Ovary (tissue), 9 donors: ENCODE results near the gene RPL21. TPM values are rescaled to one million over a fixed set of nuclear protein-coding genes. Genes with fewer than 3 reads are reported as not detected.
"Not testable (repeated sequence)": the region's sequence is repeated elsewhere in the genome, so short reads cannot be mapped to it uniquely, and the experiment has no call there.

Source experiments
- DNase-seq, 5 donors: peaks; one replicate each; pipeline ENCODE4 v3.0.0-alpha.2; 2019 to 2020
- H3K27ac ChIP-seq, 2 donors: fragments of 200-600 bp; one replicate each; pipeline versions ENCODE4 v1.5.1 to v1.8.0; 2019 to 2022
- H3K27me3 ChIP-seq: fragments of 200-600 bp; one replicate; pipeline ENCODE4 v1.8.0; 2022
- H3K36me3 ChIP-seq: fragments of 200-600 bp; sonication (generic); one replicate; pipeline ENCODE4 v1.5.1; 2019
- H3K4me1 ChIP-seq: one replicate; pipeline ENCODE4 v1.8.1; 2013; ENCODE audit warnings: mild to moderate bottlenecking, moderate library complexity; ENCODE audit not compliant: insufficient read depth
- H3K4me3 ChIP-seq: fragments of 200-600 bp; sonication (generic); one replicate; pipeline ENCODE4 v1.5.1; 2017
- H3K9me3 ChIP-seq, 2 donors: fragments of 200-600 bp in 1 of 2; sonication (generic) in 1 of 2; one replicate each; pipeline versions ENCODE4 v1.5.1 to v1.8.1; 2013 to 2019; ENCODE audit warnings: mild to moderate bottlenecking in 1 of 2, moderate library complexity in 1 of 2
- CTCF ChIP-seq, 3 donors: fragments of 450-650 bp in 2 of 3; fragments of 200-600 bp in 1 of 3; IDR thresholded peaks; one replicate each; pipeline versions ENCODE4 v1.5.1 to v1.8.0; 2016 to 2022; ENCODE audit warnings: antibody characterized with exemption in 3 of 3, mild to moderate bottlenecking in 1 of 3
- EP300 ChIP-seq: sonication (generic); formaldehyde crosslinking; IDR thresholded peaks from one replicate; pipeline ENCODE4 v1.6.1; 2017; ENCODE audit warnings: antibody characterized with exemption
- POLR2A ChIP-seq: fragments of 450-650 bp; IDR thresholded peaks from one replicate; pipeline ENCODE4 v1.6.1; 2017; ENCODE audit warnings: antibody characterized with exemption, mild to moderate bottlenecking, moderate library complexity
- WGBS, 3 donors: extraction: QIAGEN DNeasy Blood & Tissue Kit in 1 of 3; methylation state at CpG; one replicate each; pipeline versions ENCODE4 v1.1.5 to v1.1.7; 2013 to 2017; 5-methylcytosine and 5-hydroxymethylcytosine counted together
- intact Hi-C, 4 donors: fragments of 100-400 bp; cut with DNase I; formaldehyde crosslinking; loops; one replicate each; pipeline versions ENCODE4 v1.11.0 to v1.15.1; 2022 to 2023
- polyA plus RNA-seq, 2 donors: library from polyadenylated mRNA; stranded (reverse); fragments of 200-250 nt in 1 of 2; fragments of 350-450 nt in 1 of 2; fragmentation: Illumina TruSeq in 1 of 2; extraction: RNeasy Lipid Tissue Mini Kit (QIAGEN cat#74804) in 1 of 2; gene quantifications; one replicate each; pipeline ENCODE4 v1.2.3, GENCODE V29; 2013 to 2014
- total RNA-seq, 7 donors: library from RNA; depleted of rRNA in 2 of 7; stranded (reverse); fragments of >200 nt in 2 of 7; fragmentation: NEBNext Ultra II Directional in 3 of 7; extraction: Animal tissue kit (Norgen Biotek cat#: 25700) in 3 of 7; gene quantifications; one replicate each; pipeline versions ENCODE4 v1.1.0 to v1.2.4, GENCODE V29; 2016 to 2023
- donor health status: DM: no; HTN: no; CAD: no; lungs with moderate emphysema.
- donor health status: DM: no; HTN: no; CAD: no.
- donor health status: Bipolar disorder and iron deficiency.
- donor health status: DM: yes; HTN: yes; CAD: no.
- donor health status: DM: no; HTN: no; CAD: no.
- donor health status: DM: yes; HTN: yes; CAD: no.

Gene RPL21
- total and polyA plus RNA-seq, 9 donors, result 1,871 to 4,783 (median 2,244) TPM

DNA sequence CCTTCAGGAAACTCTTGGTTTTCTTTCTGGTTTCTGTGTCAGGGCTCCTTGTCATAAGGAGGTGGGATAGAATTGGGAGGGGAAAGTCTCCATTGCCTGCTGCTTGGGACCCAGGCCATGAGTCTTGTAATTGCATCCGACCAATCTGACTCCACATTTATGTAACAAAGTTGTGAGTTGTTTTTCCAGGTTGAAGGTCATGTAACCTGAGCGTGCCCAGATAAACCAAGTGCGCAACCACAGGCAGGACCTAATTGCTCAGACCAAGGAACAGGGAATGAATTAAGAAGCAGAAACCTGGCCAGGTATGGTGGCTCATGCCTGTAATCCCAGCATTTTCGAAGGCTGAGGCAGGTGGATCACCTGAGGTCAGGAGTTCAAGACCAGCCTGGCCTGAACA, 37.0 kb downstream of the RPL21 start:
- no peaks in the 10 kb centered on the region for H3K4me1 ChIP-seq
- no peak for TF ChIP-seq EP300
- no peak for TF ChIP-seq CTCF (IDR thresholded peaks at IDR 0.05)
- TF ChIP-seq POLR2A, result no peak
- no peak overlapping the region for H3K27ac ChIP-seq
- intact Hi-C loops, result no loop called here
- H3K36me3 ChIP-seq, result no peaks in the 10 kb centered on the region
- no peaks in the 10 kb centered on the region for H3K27me3 ChIP-seq
- 87 to 90% (median 89%) methylated on average over 4 of the region's 4 CpGs for WGBS, 3 donors
- no peak overlapping the region for H3K4me3 ChIP-seq
- no peaks in the 10 kb centered on the region for H3K9me3 ChIP-seq
- no peak for DNase-seq

- intact Hi-C loops, result no loop called here
- 48 to 57% (median 53%) methylated on average over 2 of the region's 2 CpGs for WGBS, 3 donors
- H3K4me1 ChIP-seq, result no peaks in the 10 kb centered on the region
- H3K27ac ChIP-seq, result no peak overlapping the region
- no peaks in the 10 kb centered on the region for H3K27me3 ChIP-seq
- no peak for TF ChIP-seq POLR2A
- no peak overlapping the region for H3K4me3 ChIP-seq
- no peaks in the 10 kb centered on the region for H3K9me3 ChIP-seq
- no peaks in the 10 kb centered on the region for H3K36me3 ChIP-seq
- DNase-seq, result no peak
These were observed 37.8 kb downstream of the RPL21 start for GRCh38 chr13:27289011-27289665.

DNA sequence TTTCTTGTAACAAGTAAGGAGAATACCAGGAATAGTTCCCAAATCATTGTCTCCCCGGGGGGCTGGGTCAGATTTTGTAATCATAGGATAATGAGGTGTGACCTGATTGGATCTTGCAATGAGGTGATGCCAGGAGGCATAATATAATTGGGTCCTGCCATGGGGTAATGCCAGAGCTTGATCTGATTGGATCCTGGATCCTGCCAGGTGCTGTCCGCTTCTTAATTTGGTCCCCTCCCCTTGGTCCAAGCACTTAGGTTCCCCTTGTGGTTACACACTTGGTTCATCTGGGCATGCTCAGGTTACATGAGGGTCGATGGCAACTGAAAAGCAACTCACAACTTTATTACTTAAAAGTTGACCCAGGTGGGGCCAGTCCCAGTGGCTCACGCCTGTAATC, 39.4 kb downstream of the RPL21 start:
- H3K4me3 ChIP-seq, result no peak overlapping the region
- H3K9me3 ChIP-seq, result no peaks in the 10 kb centered on the region
- no peaks in the 10 kb centered on the region for H3K27me3 ChIP-seq
- TF ChIP-seq POLR2A, result no peak
- TF ChIP-seq CTCF (IDR thresholded peaks at IDR 0.05), result no peak
- TF ChIP-seq EP300, result no peak
- no peaks in the 10 kb centered on the region for H3K4me1 ChIP-seq
- DNase-seq, result no peak
- H3K36me3 ChIP-seq, result no peaks in the 10 kb centered on the region
- intact Hi-C loops, result no loop called here
- H3K27ac ChIP-seq, result no peak overlapping the region
- WGBS, 3 donors, result 85 to 88% (median 87%) methylated on average over 4 of the region's 4 CpGs

DNA sequence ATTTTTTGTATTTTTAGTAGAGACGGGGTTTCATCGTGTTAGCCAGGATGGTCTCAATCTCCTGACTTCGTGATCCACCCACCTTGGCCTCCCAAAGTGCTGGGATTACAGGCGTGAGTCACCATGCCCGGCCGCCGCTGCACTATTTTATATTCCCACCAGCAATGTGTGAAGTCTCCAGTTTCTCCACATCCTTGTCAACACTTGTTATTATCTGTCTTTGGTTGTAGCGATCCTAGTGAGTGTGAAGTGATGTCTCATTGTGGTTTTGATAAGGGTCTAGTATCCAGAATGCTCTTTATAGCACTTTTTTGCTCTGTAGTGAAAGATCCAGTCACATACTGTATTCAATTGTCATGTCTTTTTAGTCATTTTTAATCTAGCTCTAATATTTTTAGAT, 40.6 kb downstream of the RPL21 start:
- DNase-seq, H3K27me3 ChIP-seq, H3K36me3 ChIP-seq, H3K27ac ChIP-seq, intact Hi-C loops, H3K4me1 ChIP-seq, H3K4me3 ChIP-seq, H3K9me3 ChIP-seq: not testable (repeated sequence)
- WGBS, 3 donors, result 88 to 97% (median 91%) methylated on average over 8 of the region's 8 CpGs

GRCh38 chr13:27293076-27293691, 41.8 kb downstream of the RPL21 start:
- Histone ChIP-seq H3K27ac (no peak overlapping the region), H3K4me1 (no peaks in the 10 kb centered on the region), H3K4me3 (no peak overlapping the region), H3K36me3 (no peaks in the 10 kb centered on the region), H3K27me3 (no peaks in the 10 kb centered on the region), H3K9me3 (no peaks in the 10 kb centered on the region)
- TF ChIP-seq EP300 (no peak), POLR2A (no peak), CTCF (IDR thresholded peaks at IDR 0.05) (no peak)
- intact Hi-C loops, result no loop called here
- 47 to 50% (median 47%) methylated on average over 8 of the region's 8 CpGs for WGBS, 3 donors
- DNase-seq, result no peak
